ENCODE measurements around the gene CDON. TPM values are rescaled to one million over a fixed set of nuclear protein-coding genes. Genes with fewer than 3 reads are reported as not detected.
"Not testable (repeated sequence)": the region's sequence is repeated elsewhere in the genome, so short reads cannot be mapped to it uniquely, and the experiment has no call there.

CDON gene
- total RNA-seq, 1 donor from 2014 or later, result 35.2 TPM

GRCh38 chr11:126048197-126048596 is 14.5 kb downstream of the CDON start:
- no peak for DNase-seq

- no peak for DNase-seq
Observed at GRCh38 chr11:126046570-126047195, 16.0 kb downstream of the CDON start.

- no peak for DNase-seq
Observed at GRCh38 chr11:126039485-126040271, 23.0 kb downstream of the CDON start.

GRCh38 chr11:126035718-126036117 is 26.9 kb downstream of the CDON start:
- no peak for DNase-seq

GRCh38 chr11:126034933-126035425 is 27.7 kb downstream of the CDON start:
- no peak for DNase-seq

- no peak for DNase-seq
Observed at GRCh38 chr11:126034039-126034932, 28.4 kb downstream of the CDON start.

- DNase-seq, result no peak
Observed at GRCh38 chr11:126032375-126032774, 30.3 kb downstream of the CDON start.

GRCh38 chr11:126029805-126030204 is 32.9 kb downstream of the CDON start:
- no peak for DNase-seq

GRCh38 chr11:126029237-126029636 is 33.4 kb downstream of the CDON start:
- no peak for DNase-seq

GRCh38 chr11:126028534-126028933 is 34.1 kb downstream of the CDON start:
- DNase-seq, result not testable (repeated sequence)

- DNase-seq, result peak; percentile 63
Observed at GRCh38 chr11:126026579-126026978, 36.1 kb downstream of the CDON start.

GRCh38 chr11:126025822-126026221 is 36.8 kb downstream of the CDON start:
- no peak for DNase-seq

- DNase-seq, result peak; percentile 46
Observed at GRCh38 chr11:126024123-126024522, 38.5 kb downstream of the CDON start.

- DNase-seq, result no peak
Observed at GRCh38 chr11:126012852-126013251, 49.8 kb downstream of the CDON start.

- no peak for DNase-seq
Observed at GRCh38 chr11:126011754-126012153, 50.9 kb downstream of the CDON start.

GRCh38 chr11:126011265-126011664 is 51.4 kb downstream of the CDON start:
- no peak for DNase-seq

- no peak for DNase-seq
Observed at GRCh38 chr11:126008956-126009355, 53.7 kb downstream of the CDON start.

- no peak for DNase-seq
Observed at GRCh38 chr11:126007238-126007637, 55.4 kb downstream of the CDON start.

- DNase-seq, result no peak
Observed at GRCh38 chr11:126006068-126006467, 56.6 kb downstream of the CDON start.

- no peak for DNase-seq
Observed at GRCh38 chr11:126002181-126002580, 60.5 kb downstream of the CDON start.

GRCh38 chr11:125999234-125999880 is 63.3 kb downstream of the CDON start:
- DNase-seq, result peak; percentile 25

- no peak for DNase-seq
Observed at GRCh38 chr11:125998267-125998666, 64.4 kb downstream of the CDON start.
